HepG2 (cell line): ENCODE results near the gene PDE3A.

Experiments used
- ASH2L ChIP-seq: fragments of 300-600, 200-600 bp; sonication (generic); IDR thresholded peaks from 2 replicates; pipeline ENCODE4 v1.7.0; 2017; ENCODE audit warnings: low read depth, mild to moderate bottlenecking, moderate library complexity, mixed read lengths, low read length; ENCODE audit not compliant: insufficient read length
- FOXK1 ChIP-seq: sonication (generic); formaldehyde crosslinking; IDR thresholded peaks from 2 replicates; pipeline ENCODE4 v1.4.0; 2020; ENCODE audit warnings: low read depth, missing genetic modification reagents, borderline replicate concordance
- HDAC6 ChIP-seq: fragments of 200-600 bp; sonication (generic); IDR thresholded peaks from 2 replicates; pipeline ENCODE4 v1.7.0; 2017; ENCODE audit warnings: mild to moderate bottlenecking, antibody characterized with exemption, low read length, low read depth
- MIER2 ChIP-seq: IDR thresholded peaks from 2 replicates; pipeline ENCODE4 v1.6.1; 2016; ENCODE audit warnings: missing biosample characterization, missing genetic modification reagents
- MTF1 ChIP-seq: sonication (generic); formaldehyde crosslinking; IDR thresholded peaks from 2 replicates; pipeline ENCODE4 v1.5.0; 2020; ENCODE audit warnings: missing genetic modification reagents
- SETDB1 ChIP-seq: sonication (generic); formaldehyde crosslinking; IDR thresholded peaks from 2 replicates; pipeline ENCODE4 v1.5.1; 2020; ENCODE audit warnings: missing genetic modification reagents, mild to moderate bottlenecking, borderline replicate concordance
- ZFP82 ChIP-seq: sonication (generic); formaldehyde crosslinking; IDR thresholded peaks from 2 replicates; pipeline ENCODE4 v1.5.1; 2020; ENCODE audit warnings: mild to moderate bottlenecking, missing genetic modification reagents, borderline replicate concordance
- ZNF3 ChIP-seq: IDR thresholded peaks from 2 replicates; pipeline ENCODE4 v1.7.0; 2017; ENCODE audit warnings: inconsistent platforms
- ZNF354B ChIP-seq: sonication (generic); formaldehyde crosslinking; IDR thresholded peaks from 2 replicates; pipeline ENCODE4 v1.8.0; 2022; ENCODE audit warnings: mild to moderate bottlenecking, missing genetic modification reagents
- TF ChIP-seq, protein P1 (sequence below): sonication (generic); formaldehyde crosslinking; IDR thresholded peaks from 2 replicates; pipeline ENCODE4 v1.4.0; 2020; ENCODE audit warnings: missing genetic modification reagents, borderline replicate concordance
- TF ChIP-seq, protein P2 (sequence below): sonication (generic); formaldehyde crosslinking; IDR thresholded peaks from 2 replicates; pipeline ENCODE4 v1.8.0; 2022; ENCODE audit warnings: missing genetic modification reagents, mild to moderate bottlenecking, borderline replicate concordance

DNA sequence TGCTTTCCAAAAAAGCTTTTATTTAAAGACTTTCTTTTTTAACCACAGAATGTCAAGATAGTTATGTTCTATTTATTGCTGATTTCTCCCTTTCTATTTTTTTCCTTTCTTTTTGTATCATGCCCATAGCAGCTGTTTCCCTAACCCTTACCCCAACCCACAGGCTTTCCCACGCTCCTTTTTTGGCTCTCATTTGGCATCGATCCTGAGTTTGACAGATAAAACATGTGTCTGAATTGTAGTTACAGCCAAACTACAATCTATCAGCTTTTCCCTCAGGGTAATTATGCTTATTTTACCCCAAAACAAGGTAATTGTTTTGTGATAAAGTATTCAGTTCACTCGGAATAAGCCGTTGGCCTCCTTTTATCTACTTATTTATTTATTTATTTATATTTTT, 46.7 kb downstream of the PDE3A start:
- TF ChIP-seq ZFP82 (CRISPR knock-in tag) (no peak), ZNF3 (CRISPR knock-in tag) (no peak), MIER2 (CRISPR knock-in tag) (no peak), ZNF354B (CRISPR knock-in tag) (no peak), SETDB1 (CRISPR knock-in tag) (no peak), MTF1 (CRISPR knock-in tag) (no peak), ASH2L (no peak), HDAC6 (no peak), FOXK1 (CRISPR knock-in tag) (no peak)
- TF ChIP-seq, protein P1, sequence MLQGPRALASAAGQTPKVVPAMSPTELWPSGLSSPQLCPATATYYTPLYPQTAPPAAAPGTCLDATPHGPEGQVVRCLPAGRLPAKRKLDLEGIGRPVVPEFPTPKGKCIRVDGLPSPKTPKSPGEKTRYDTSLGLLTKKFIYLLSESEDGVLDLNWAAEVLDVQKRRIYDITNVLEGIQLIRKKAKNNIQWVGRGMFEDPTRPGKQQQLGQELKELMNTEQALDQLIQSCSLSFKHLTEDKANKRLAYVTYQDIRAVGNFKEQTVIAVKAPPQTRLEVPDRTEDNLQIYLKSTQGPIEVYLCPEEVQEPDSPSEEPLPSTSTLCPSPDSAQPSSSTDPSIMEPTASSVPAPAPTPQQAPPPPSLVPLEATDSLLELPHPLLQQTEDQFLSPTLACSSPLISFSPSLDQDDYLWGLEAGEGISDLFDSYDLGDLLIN (CRISPR knock-in tag), result no peak
- TF ChIP-seq, protein P2, sequence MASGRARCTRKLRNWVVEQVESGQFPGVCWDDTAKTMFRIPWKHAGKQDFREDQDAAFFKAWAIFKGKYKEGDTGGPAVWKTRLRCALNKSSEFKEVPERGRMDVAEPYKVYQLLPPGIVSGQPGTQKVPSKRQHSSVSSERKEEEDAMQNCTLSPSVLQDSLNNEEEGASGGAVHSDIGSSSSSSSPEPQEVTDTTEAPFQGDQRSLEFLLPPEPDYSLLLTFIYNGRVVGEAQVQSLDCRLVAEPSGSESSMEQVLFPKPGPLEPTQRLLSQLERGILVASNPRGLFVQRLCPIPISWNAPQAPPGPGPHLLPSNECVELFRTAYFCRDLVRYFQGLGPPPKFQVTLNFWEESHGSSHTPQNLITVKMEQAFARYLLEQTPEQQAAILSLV (CRISPR knock-in tag), result no peak
